Pulmonary artery endothelial cell (primary cell): ENCODE data around the gene AP3D1. TPM values are rescaled to one million over a fixed set of nuclear protein-coding genes. Genes with fewer than 3 reads are reported as not detected.

Source experiments
- DNase-seq: peaks from one replicate; pipeline ENCODE4 v3.0.0-alpha.2; 2011; ENCODE audit warnings: low read depth, low spot score
- total RNA-seq: library from RNA; depleted of rRNA; stranded (reverse); fragments of >200 nt; gene quantifications from 2 replicates; pipeline ENCODE4 v1.2.3, GENCODE V29; 2014

AP3D1 gene
- total RNA-seq, 1 donor from 2014 or later, result 90.9 TPM

GRCh38 chr19:2062389-2062729, 89.0 kb downstream of the AP3D1 start:
- DNase-seq, result no peak

GRCh38 chr19:2061495-2062388, 89.6 kb downstream of the AP3D1 start:
- DNase-seq, result peak; percentile 89

GRCh38 chr19:2060884-2061494, 90.4 kb downstream of the AP3D1 start:
- no peak for DNase-seq

GRCh38 chr19:2059422-2060201, 91.8 kb downstream of the AP3D1 start:
- no peak for DNase-seq

- no peak for DNase-seq
These were observed 92.6 kb downstream of the AP3D1 start for GRCh38 chr19:2058570-2059421.

- no peak for DNase-seq
These were observed 93.6 kb downstream of the AP3D1 start for GRCh38 chr19:2057484-2058469.

GRCh38 chr19:2056837-2057192, 94.6 kb downstream of the AP3D1 start:
- DNase-seq, result no peak

GRCh38 chr19:2055931-2056836, 95.2 kb downstream of the AP3D1 start:
- no peak for DNase-seq

GRCh38 chr19:2054763-2055162, 96.6 kb downstream of the AP3D1 start:
- DNase-seq, result no peak

GRCh38 chr19:2053601-2054389, 97.6 kb downstream of the AP3D1 start:
- DNase-seq, result no peak

GRCh38 chr19:2051773-2052704, 99.3 kb downstream of the AP3D1 start:
- no peak for DNase-seq

GRCh38 chr19:2050991-2051772, 100.2 kb downstream of the AP3D1 start, which contains the start of gene MKNK2:
Gene MKNK2 (minus strand): TSS chr19:2051244. CDS start chr19:2050851, 393 bp downstream.
- DNase-seq, result no peak
